A549 (cell line): ENCODE results near the gene WWC1. TPM values are rescaled to one million over a fixed set of nuclear protein-coding genes. Genes with fewer than 3 reads are reported as not detected.

Experiments
- ATAC-seq, 2 experiments: fragments of 200-7000 bp in 1 of 2; fragments of >200 bp in 1 of 2; cut with Nextera tagmentation in 1 of 2; cut with Tn5 transposase in 1 of 2; 3 replicates each; pipeline versions ENCODE4 v1.8.0 to v1.9.1; 2018 to 2020; ENCODE audit warnings: mild to moderate bottlenecking in 1 of 2, moderate library complexity in 1 of 2
- CTCF ChIA-PET: fragments of 300-600 bp; sonication (Branson Sonifier 250); formaldehyde crosslinking; extraction: SDS; loops from one replicate; lab custom pipeline; 2021; ENCODE audit warnings: antibody characterized with exemption, inconsistent platforms; lab: Yijun Ruan, JAX
- POLR2A ChIA-PET: fragments of 350-600 bp; formaldehyde crosslinking; extraction: SDS; loops from one replicate; lab custom pipeline; 2021; ENCODE audit warnings: antibody characterized with exemption, inconsistent platforms; lab: Yijun Ruan, JAX
- DNase-seq, 2 experiments: peaks; one replicate each; pipeline versions ENCODE4 v3.0.0 to v3.0.0-alpha.2; 2011 to 2016; ENCODE audit warnings: low read depth in 1 of 2, low spot score in 1 of 2
- FAIRE-seq: peaks from 2 replicates; lab custom pipeline; 2011; peaks lifted over from hg19 to GRCh38; lab: Jason Lieb, UNC
- H3K27ac ChIP-seq, 2 experiments: fragments of >200 bp; sonication (Bioruptor Twin); formaldehyde crosslinking; 3 replicates each; pipeline ENCODE4 v1.5.1; 2016 to 2017
- H3K4me1 ChIP-seq: fragments of >200 bp; sonication (Bioruptor Twin); formaldehyde crosslinking; 3 replicates; pipeline ENCODE4 v1.6.1; 2016
- H3K4me2 ChIP-seq: fragments of >200 bp; sonication (Bioruptor Twin); formaldehyde crosslinking; 3 replicates; pipeline ENCODE4 v1.6.1; 2016
- H3K4me3 ChIP-seq: fragments of >200 bp; sonication (Bioruptor Twin); formaldehyde crosslinking; 3 replicates; pipeline ENCODE4 v1.5.1; 2016
- H3K9me3 ChIP-seq: fragments of >200 bp; sonication (Bioruptor Twin); formaldehyde crosslinking; 3 replicates; pipeline ENCODE4 v1.6.1; 2016
- CHD4 ChIP-seq: fragments of 200-600 bp; sonication (generic); IDR thresholded peaks from 2 replicates; pipeline ENCODE4 v1.6.1; 2016; ENCODE audit warnings: antibody characterized with exemption, mild to moderate bottlenecking, borderline replicate concordance
- EHMT2 ChIP-seq: fragments of 200-600 bp; sonication (generic); IDR thresholded peaks from 2 replicates; pipeline ENCODE4 v1.6.1; 2016; ENCODE audit warnings: antibody characterized with exemption, low read depth, mild to moderate bottlenecking, moderate library complexity
- ESRRA ChIP-seq: fragments of 150-350 bp; IDR thresholded peaks from 2 replicates; pipeline ENCODE4 v1.6.1; 2014; ENCODE audit warnings: mild to moderate bottlenecking, low read length, borderline replicate concordance
- FOSB ChIP-seq: fragments of 250-450 bp; sonication (Bioruptor Pico); IDR thresholded peaks from 2 replicates; pipeline ENCODE4 v1.5.0; 2020; ENCODE audit warnings: mild to moderate bottlenecking, moderate library complexity
- HEYL ChIP-seq: fragments of 250-450 bp; sonication (Bioruptor Pico); IDR thresholded peaks from 2 replicates; pipeline ENCODE4 v1.8.0; 2021; ENCODE audit warnings: mild to moderate bottlenecking, moderate library complexity
- HOXB13 ChIP-seq: fragments of 250-450 bp; sonication (Bioruptor Pico); IDR thresholded peaks from 2 replicates; pipeline ENCODE4 v1.5.0; 2020; ENCODE audit warnings: low read depth, mild to moderate bottlenecking, moderate library complexity
- JUN ChIP-seq, 2 experiments: fragments of >200 bp; sonication (Bioruptor Twin); formaldehyde crosslinking; IDR thresholded peaks; 2 replicates in 1 of 2; 3 replicates in 1 of 2; pipeline ENCODE4 v1.6.1; 2016 to 2017
- JUNB ChIP-seq: fragments of >200 bp; sonication (Bioruptor Twin); formaldehyde crosslinking; IDR thresholded peaks from 2 replicates; pipeline ENCODE4 v1.6.1; 2016
- MAZ ChIP-seq: fragments of 150-350 bp; IDR thresholded peaks from 2 replicates; pipeline ENCODE4 v1.6.1; 2014; ENCODE audit warnings: antibody characterized with exemption, low read depth, low read length, borderline replicate concordance
- NFE2L2 ChIP-seq: fragments of 150-350 bp; conservative IDR thresholded peaks from 2 replicates; pipeline ENCODE4 v1.6.1; 2014; ENCODE audit warnings: low read length
- NPAS2 ChIP-seq: fragments of 250-450 bp; sonication (Bioruptor Pico); IDR thresholded peaks from 2 replicates; pipeline ENCODE4 v1.8.0; 2022; ENCODE audit warnings: mild to moderate bottlenecking, moderate library complexity, borderline replicate concordance
- NR3C1 ChIP-seq: fragments of >200 bp; sonication (Bioruptor Twin); formaldehyde crosslinking; IDR thresholded peaks from 3 replicates; pipeline ENCODE4 v1.6.1; 2017
- POLR2A ChIP-seq: IDR thresholded peaks from 2 replicates; pipeline ENCODE4 v1.6.1; 2012; ENCODE audit warnings: mild to moderate bottlenecking, low read length
- RARB ChIP-seq: fragments of 250-450 bp; sonication (Bioruptor Pico); IDR thresholded peaks from 2 replicates; pipeline ENCODE4 v1.8.0; 2021; ENCODE audit warnings: mild to moderate bottlenecking, moderate library complexity
- RCOR1 ChIP-seq: fragments of 150-350 bp; IDR thresholded peaks from 2 replicates; pipeline ENCODE4 v1.6.1; 2014; ENCODE audit warnings: antibody characterized with exemption, low read length, low read depth
- RNF2 ChIP-seq: fragments of 200-600 bp; sonication (generic); IDR thresholded peaks from 2 replicates; pipeline ENCODE4 v1.6.1; 2016; ENCODE audit warnings: low read depth, mild to moderate bottlenecking, antibody characterized with exemption, moderate library complexity, borderline replicate concordance
- TP53 ChIP-seq: fragments of 250-450 bp; sonication (Bioruptor Pico); IDR thresholded peaks from 2 replicates; pipeline ENCODE4 v1.5.0; 2021; ENCODE audit warnings: mild to moderate bottlenecking, moderate library complexity
- ZFP36 ChIP-seq: fragments of 450-650 bp; IDR thresholded peaks from 2 replicates; pipeline ENCODE4 v1.6.1; 2014; ENCODE audit warnings: borderline replicate concordance; ENCODE audit not compliant: partially characterized antibody
- ZSCAN20 ChIP-seq: fragments of 250-450 bp; sonication (Bioruptor Pico); IDR thresholded peaks from 2 replicates; pipeline ENCODE4 v1.8.0; 2022; ENCODE audit warnings: mild to moderate bottlenecking, moderate library complexity
- WGBS: methylation state at CpG from one replicate; pipeline ENCODE4 v1.1.6; 2017; ENCODE audit errors: missing lambda C conversion rate; 5-methylcytosine and 5-hydroxymethylcytosine counted together
- polyA plus RNA-seq, 4 experiments: library from polyadenylated mRNA; depleted of rRNA in 3 of 4; stranded (reverse); fragments of >200 nt; fragmentation: RNase III in 1 of 4; extraction: RNeasy Plus Mini Kit Qiagen cat#74134 plus additional on column Dnase treatment in 1 of 4; gene quantifications; 2 replicates in 3 of 4; 3 replicates in 1 of 4; pipeline ENCODE4 v1.2.3, GENCODE V29; 2011 to 2017
- TF ChIP-seq, protein P1 (sequence below): fragments of 200-600 bp; sonication (generic); IDR thresholded peaks from 2 replicates; pipeline ENCODE4 v1.6.1; 2016; ENCODE audit warnings: antibody characterized with exemption, mild to moderate bottlenecking, moderate library complexity
- TF ChIP-seq, protein P2 (sequence below): IDR thresholded peaks from 2 replicates; pipeline ENCODE4 v1.6.1; 2012

Gene WWC1
- polyA plus RNA-seq, 2 of the 4 experiments (the other 2 are of a cell fraction): 88.5 to 98.1 TPM

DNA sequence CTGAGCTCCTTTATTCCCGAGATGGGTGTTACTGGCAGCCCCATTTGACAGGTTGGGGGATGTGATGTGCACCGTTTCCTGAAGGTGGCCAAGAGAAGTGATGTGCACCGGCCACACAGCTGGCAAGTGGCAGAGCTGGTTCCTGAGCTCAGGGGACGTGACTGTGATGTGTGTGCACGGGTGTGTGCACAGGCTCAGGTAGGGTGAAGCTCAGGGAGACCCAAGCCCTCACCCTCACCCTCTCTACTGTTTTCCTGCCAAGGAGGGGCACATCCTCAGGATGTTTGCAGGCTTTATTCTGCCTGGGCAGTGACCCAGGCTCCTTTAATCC lies 56.6 kb downstream of the WWC1 start:
- no peak for DNase-seq
- ATAC-seq: peak; percentile 38 to 42; a peak in 4 of 6 replicates
- Histone ChIP-seq H3K4me3 (no peak overlapping the region), H3K9me3 (no peaks in the 10 kb centered on the region), H3K4me1 (peaks cover 83% of the 10 kb centered on the region), H3K27ac (peak overlapping the region in 1 of 2 experiments; percentile 49; a peak in 3 of 6 replicates), H3K4me2 (no peak overlapping the region)
- POLR2A ChIA-PET: no interaction called here
- TF ChIP-seq TP53 (CRISPR knock-in tag) (no peak), POLR2A (no peak), ZSCAN20 (no peak), RNF2 (no peak)
- FAIRE-seq: no peak
- CTCF ChIA-PET: interaction anchor here (1.0 to 1.3 kb wide), 4 partner anchors 10 to 79 kb away, joined by 3 read pairs; no protein-coding TSS in a partner anchor
- 75% methylated on average over 5 of the region's 5 CpGs for WGBS

DNA sequence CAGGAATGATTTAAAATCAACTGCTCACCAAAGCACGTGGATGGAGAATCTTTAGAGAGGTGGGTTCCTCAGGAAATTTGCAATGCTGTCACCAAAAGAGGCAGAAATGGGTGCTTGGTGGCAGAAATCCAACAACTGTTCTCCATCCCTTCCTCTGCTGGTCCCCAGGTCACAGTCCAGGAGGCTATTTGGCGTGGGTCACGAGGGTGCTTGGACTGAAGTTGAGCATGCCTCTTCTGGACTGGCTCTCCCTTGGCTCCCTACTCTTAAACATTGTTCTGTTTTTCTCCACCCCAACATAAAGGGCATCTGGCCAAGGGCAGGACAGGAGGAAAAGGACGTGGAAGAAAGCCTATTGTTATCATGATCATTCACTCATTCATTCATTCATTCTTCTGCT lies 58.9 kb downstream of the WWC1 start:
- H3K27ac ChIP-seq: 0 out of 6 replicates have a peak overlapping the region, but pooled peaks of 1 of the 2 experiments have one; percentile 19
- CTCF ChIA-PET: interaction anchor here (1.7 kb wide), 1 partner anchor 56 kb away, joined by 9 read pairs; no protein-coding TSS in a partner anchor
- H3K9me3 ChIP-seq: no peaks in the 10 kb centered on the region
- peaks cover 89% of the 10 kb centered on the region for H3K4me1 ChIP-seq
- H3K4me3 ChIP-seq: no peak overlapping the region
- no peak for ATAC-seq
- no peak for FAIRE-seq
- no peak overlapping the region for H3K4me2 ChIP-seq
- DNase-seq: no peak
- WGBS: 95% methylated on average over 4 of the region's 4 CpGs
- TF ChIP-seq FOSB (no peak), NR3C1 (no peak), RARB (CRISPR knock-in tag) (no peak), MAZ (no peak), JUNB (no peak), RCOR1 (no peak), CHD4 (no peak)
- TF ChIP-seq, protein P1, sequence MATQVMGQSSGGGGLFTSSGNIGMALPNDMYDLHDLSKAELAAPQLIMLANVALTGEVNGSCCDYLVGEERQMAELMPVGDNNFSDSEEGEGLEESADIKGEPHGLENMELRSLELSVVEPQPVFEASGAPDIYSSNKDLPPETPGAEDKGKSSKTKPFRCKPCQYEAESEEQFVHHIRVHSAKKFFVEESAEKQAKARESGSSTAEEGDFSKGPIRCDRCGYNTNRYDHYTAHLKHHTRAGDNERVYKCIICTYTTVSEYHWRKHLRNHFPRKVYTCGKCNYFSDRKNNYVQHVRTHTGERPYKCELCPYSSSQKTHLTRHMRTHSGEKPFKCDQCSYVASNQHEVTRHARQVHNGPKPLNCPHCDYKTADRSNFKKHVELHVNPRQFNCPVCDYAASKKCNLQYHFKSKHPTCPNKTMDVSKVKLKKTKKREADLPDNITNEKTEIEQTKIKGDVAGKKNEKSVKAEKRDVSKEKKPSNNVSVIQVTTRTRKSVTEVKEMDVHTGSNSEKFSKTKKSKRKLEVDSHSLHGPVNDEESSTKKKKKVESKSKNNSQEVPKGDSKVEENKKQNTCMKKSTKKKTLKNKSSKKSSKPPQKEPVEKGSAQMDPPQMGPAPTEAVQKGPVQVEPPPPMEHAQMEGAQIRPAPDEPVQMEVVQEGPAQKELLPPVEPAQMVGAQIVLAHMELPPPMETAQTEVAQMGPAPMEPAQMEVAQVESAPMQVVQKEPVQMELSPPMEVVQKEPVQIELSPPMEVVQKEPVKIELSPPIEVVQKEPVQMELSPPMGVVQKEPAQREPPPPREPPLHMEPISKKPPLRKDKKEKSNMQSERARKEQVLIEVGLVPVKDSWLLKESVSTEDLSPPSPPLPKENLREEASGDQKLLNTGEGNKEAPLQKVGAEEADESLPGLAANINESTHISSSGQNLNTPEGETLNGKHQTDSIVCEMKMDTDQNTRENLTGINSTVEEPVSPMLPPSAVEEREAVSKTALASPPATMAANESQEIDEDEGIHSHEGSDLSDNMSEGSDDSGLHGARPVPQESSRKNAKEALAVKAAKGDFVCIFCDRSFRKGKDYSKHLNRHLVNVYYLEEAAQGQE: no peak
- POLR2A ChIA-PET: no interaction called here

DNA sequence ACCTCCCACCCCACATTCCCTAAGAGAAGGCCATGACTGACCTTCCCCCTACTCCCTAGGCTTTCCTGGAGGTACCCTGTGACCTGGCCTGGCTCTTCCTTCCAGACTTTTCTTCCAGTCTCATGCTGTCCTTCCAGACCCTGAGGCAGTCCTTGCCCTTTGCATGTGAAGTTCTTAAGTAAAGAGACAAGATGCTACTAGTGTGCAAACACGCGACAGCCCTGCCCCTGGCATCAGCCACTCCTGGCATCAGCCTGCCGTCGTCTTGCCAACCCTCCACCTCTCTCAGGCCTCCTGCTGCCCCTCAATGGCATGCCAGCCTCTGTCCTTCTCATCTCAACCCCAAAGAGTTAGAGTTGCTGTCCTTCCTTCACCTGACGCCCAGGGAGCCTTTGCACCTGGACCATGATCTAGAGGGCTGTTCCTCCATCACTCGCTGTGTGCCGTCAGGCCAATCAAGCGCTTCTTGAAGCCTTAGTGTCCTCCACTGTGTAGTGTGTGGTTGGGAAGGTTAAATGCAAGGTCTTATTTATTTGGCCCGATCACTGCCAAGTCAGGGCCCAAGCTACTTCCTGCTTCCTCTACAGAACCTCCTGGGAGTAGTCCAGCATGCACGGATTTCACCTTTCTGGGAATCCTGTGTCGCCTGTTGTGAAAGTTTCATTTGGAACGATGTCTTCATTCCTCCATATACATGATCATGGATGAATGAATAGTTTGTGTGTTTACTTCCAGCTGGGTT lies 61.9 kb downstream of the WWC1 start:
- Histone ChIP-seq H3K9me3 (no peaks in the 10 kb centered on the region), H3K4me3 (no peak overlapping the region), H3K4me1 (peaks cover 75% of the 10 kb centered on the region), H3K27ac (peak overlapping the region; percentile 67 to 69; a peak in 5 of 6 replicates), H3K4me2 (peak overlapping the region; percentile 57)
- TF ChIP-seq EHMT2: no peak
- TF ChIP-seq, protein P2, sequence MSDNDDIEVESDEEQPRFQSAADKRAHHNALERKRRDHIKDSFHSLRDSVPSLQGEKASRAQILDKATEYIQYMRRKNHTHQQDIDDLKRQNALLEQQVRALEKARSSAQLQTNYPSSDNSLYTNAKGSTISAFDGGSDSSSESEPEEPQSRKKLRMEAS: no peak
- TF ChIP-seq RARB (CRISPR knock-in tag): no peak
- no peak for TF ChIP-seq ESRRA
- TF ChIP-seq ZFP36: no peak
- TF ChIP-seq FOSB: no peak
- no peak for TF ChIP-seq HEYL (CRISPR knock-in tag)
- TF ChIP-seq NFE2L2: no peak
- TF ChIP-seq NPAS2: no peak
- no peak for TF ChIP-seq HOXB13
- TF ChIP-seq JUN (IDR thresholded peaks at IDR 0.05): no peak
- ATAC-seq (peak; percentile 39 to 50; a peak in 4 of 6 replicates), DNase-seq (peak in 1 of 2 experiments; percentile 38), FAIRE-seq (peak; percentile 65)
- ChIA-PET CTCF (interaction anchor here (1.0 kb wide), 1 partner anchor 15 kb away, joined by 3 read pairs; no protein-coding TSS in a partner anchor), POLR2A (no interaction called here)
- WGBS: 67% methylated on average over 12 of the region's 12 CpGs
